ENCODE measurements around the gene ATPAF1.

ATPAF1 gene

GRCh38 chr1:46682064-46682463 lies 13.9 kb upstream of the ATPAF1 start:
- Histone ChIP-seq H3K4me3 (ENCODE audit: low read depth, low read length) (no peak overlapping the region), H3K4me2 (ENCODE audit: low read length) (no peak overlapping the region)
- TF ChIP-seq CTCF (IDR thresholded peaks at IDR 0.05), result no peak

GRCh38 chr1:46681333-46682034 lies 13.3 kb upstream of the ATPAF1 start:
- peaks cover 6% of the 10 kb centered on the region for H3K4me1 ChIP-seq
- no peaks in the 10 kb centered on the region for H3K79me2 ChIP-seq
- H2AFZ ChIP-seq, result no peak overlapping the region
- H3K4me3 ChIP-seq (ENCODE audit: low read depth, low read length), result no peak overlapping the region
- no peak for TF ChIP-seq CTCF (IDR thresholded peaks at IDR 0.05)
- H3K9ac ChIP-seq, result no peak overlapping the region
- H3K9me3 ChIP-seq (ENCODE audit: control insufficient read depth, low read length), result no peaks in the 10 kb centered on the region
- no peaks in the 10 kb centered on the region for H3K36me3 ChIP-seq (ENCODE audit: control insufficient read depth, insufficient read depth, low read length)
- no peaks in the 10 kb centered on the region for H3K27me3 ChIP-seq (ENCODE audit: control insufficient read depth, insufficient read depth, low read length)
- H3K27ac ChIP-seq, result no peak overlapping the region
- no peak overlapping the region for H3K4me2 ChIP-seq (ENCODE audit: low read length)

More at GRCh38 chr1:46682064-46682463, 13.9 kb upstream of the ATPAF1 start:
- Histone ChIP-seq H3K9ac (no peak overlapping the region), H3K27ac (no peak overlapping the region), H3K4me1 (peaks cover 10% of the 10 kb centered on the region), H2AFZ (no peak overlapping the region), H3K9me3 (ENCODE audit: control insufficient read depth, low read length) (no peaks in the 10 kb centered on the region), H3K36me3 (ENCODE audit: control insufficient read depth, insufficient read depth, low read length) (no peaks in the 10 kb centered on the region), H3K27me3 (ENCODE audit: control insufficient read depth, insufficient read depth, low read length) (no peaks in the 10 kb centered on the region), H3K79me2 (no peaks in the 10 kb centered on the region)

GRCh38 chr1:46679789-46680573 lies 11.8 kb upstream of the ATPAF1 start:
- no peak overlapping the region for H3K4me2 ChIP-seq (ENCODE audit: low read length)
- no peak overlapping the region for H3K27ac ChIP-seq
- no peaks in the 10 kb centered on the region for H3K27me3 ChIP-seq (ENCODE audit: control insufficient read depth, insufficient read depth, low read length)
- H3K79me2 ChIP-seq, result no peaks in the 10 kb centered on the region
- H2AFZ ChIP-seq, result no peak overlapping the region
- TF ChIP-seq CTCF (IDR thresholded peaks at IDR 0.05), result no peak
- peaks cover 5% of the 10 kb centered on the region for H3K4me1 ChIP-seq
- no peak overlapping the region for H3K9ac ChIP-seq
- no peak overlapping the region for H3K4me3 ChIP-seq (ENCODE audit: low read depth, low read length)
- H3K9me3 ChIP-seq (ENCODE audit: control insufficient read depth, low read length), result no peaks in the 10 kb centered on the region
- H3K36me3 ChIP-seq (ENCODE audit: control insufficient read depth, insufficient read depth, low read length), result no peaks in the 10 kb centered on the region

- no peak overlapping the region for H3K27ac ChIP-seq
- no peaks in the 10 kb centered on the region for H3K4me1 ChIP-seq
- H2AFZ ChIP-seq, result no peak overlapping the region
- H3K4me3 ChIP-seq (ENCODE audit: low read depth, low read length), result no peak overlapping the region
- TF ChIP-seq CTCF (IDR thresholded peaks at IDR 0.05), result no peak
- H3K27me3 ChIP-seq (ENCODE audit: control insufficient read depth, insufficient read depth, low read length), result no peaks in the 10 kb centered on the region
- H3K9ac ChIP-seq, result no peak overlapping the region
- H3K4me2 ChIP-seq (ENCODE audit: low read length), result no peak overlapping the region
- no peaks in the 10 kb centered on the region for H3K9me3 ChIP-seq (ENCODE audit: control insufficient read depth, low read length)
- no peaks in the 10 kb centered on the region for H3K36me3 ChIP-seq (ENCODE audit: control insufficient read depth, insufficient read depth, low read length)
- no peaks in the 10 kb centered on the region for H3K79me2 ChIP-seq
Measured at GRCh38 chr1:46677339-46677738, 9.2 kb upstream of the ATPAF1 start.

All from parathyroid adenoma (tissue), 2 donors.